ENCODE results near the gene MANBA.

DNA sequence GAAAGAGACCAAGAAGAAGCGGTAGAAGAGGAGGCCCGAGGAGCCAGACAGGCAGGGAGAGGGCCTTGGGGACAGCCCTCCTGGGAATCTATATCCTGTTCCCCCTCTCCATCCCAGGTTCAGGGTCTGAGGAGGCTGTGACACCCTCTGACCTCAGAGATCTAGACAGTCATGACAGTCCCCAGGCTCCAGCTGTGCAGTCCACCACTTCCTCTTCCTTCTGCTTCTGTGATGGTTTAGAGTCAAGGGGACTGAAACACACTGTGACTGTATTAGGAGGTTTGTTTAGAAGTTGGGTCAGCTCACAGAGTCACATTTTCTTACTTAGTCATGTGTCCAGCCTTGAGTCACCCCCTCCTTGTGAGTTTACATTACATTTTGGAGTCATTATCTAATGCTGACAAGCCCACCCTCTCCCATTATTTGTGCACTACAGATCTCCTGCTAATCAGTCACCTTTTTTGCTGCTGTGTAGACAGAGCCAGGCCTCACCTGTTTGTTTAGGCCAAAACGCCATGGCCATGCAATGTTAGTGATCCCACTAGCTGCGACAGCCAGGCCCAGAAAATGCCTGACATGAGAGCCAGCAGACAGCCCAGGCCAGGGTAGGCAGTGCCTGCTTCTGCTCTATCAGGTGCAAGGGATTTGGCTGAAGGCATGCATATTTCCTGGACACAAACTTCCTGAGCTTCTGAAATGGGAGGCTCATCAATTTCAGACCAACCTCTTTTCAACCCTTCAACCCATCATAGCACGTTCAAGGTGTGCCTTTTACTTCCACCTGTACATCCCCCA is 26.0 kb downstream of the MANBA start:
- TF ChIP-seq, protein P1, sequence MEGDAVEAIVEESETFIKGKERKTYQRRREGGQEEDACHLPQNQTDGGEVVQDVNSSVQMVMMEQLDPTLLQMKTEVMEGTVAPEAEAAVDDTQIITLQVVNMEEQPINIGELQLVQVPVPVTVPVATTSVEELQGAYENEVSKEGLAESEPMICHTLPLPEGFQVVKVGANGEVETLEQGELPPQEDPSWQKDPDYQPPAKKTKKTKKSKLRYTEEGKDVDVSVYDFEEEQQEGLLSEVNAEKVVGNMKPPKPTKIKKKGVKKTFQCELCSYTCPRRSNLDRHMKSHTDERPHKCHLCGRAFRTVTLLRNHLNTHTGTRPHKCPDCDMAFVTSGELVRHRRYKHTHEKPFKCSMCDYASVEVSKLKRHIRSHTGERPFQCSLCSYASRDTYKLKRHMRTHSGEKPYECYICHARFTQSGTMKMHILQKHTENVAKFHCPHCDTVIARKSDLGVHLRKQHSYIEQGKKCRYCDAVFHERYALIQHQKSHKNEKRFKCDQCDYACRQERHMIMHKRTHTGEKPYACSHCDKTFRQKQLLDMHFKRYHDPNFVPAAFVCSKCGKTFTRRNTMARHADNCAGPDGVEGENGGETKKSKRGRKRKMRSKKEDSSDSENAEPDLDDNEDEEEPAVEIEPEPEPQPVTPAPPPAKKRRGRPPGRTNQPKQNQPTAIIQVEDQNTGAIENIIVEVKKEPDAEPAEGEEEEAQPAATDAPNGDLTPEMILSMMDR (IDR thresholded peaks at IDR 0.05), result no peak
- TF ChIP-seq EP300 (IDR thresholded peaks at IDR 0.05), result no peak

Measured in ovary (tissue), 3 donors.